Activated gamma-delta T cell (primary cell): ENCODE data around the gene GOLGA5.
A peak's percentile ranks its signal among the peaks of the same experiment; 100 is the strongest.
"Not testable (repeated sequence)": the region's sequence is repeated elsewhere in the genome, so short reads cannot be mapped to it uniquely, and the experiment has no call there.

Experiments
- DNase-seq: peaks from one replicate; lab custom pipeline; 2025; lab: John Stamatoyannopoulos, UW
- total RNA-seq, 2 donors: gene quantifications; one replicate each; lab custom pipeline; 2026; lab: John Stamatoyannopoulos, UW

Gene GOLGA5, protein sequence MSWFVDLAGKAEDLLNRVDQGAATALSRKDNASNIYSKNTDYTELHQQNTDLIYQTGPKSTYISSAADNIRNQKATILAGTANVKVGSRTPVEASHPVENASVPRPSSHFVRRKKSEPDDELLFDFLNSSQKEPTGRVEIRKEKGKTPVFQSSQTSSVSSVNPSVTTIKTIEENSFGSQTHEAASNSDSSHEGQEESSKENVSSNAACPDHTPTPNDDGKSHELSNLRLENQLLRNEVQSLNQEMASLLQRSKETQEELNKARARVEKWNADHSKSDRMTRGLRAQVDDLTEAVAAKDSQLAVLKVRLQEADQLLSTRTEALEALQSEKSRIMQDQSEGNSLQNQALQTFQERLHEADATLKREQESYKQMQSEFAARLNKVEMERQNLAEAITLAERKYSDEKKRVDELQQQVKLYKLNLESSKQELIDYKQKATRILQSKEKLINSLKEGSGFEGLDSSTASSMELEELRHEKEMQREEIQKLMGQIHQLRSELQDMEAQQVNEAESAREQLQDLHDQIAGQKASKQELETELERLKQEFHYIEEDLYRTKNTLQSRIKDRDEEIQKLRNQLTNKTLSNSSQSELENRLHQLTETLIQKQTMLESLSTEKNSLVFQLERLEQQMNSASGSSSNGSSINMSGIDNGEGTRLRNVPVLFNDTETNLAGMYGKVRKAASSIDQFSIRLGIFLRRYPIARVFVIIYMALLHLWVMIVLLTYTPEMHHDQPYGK
- 54.5 to 71.4 reads per million in 2 donors for total RNA-seq

DNA sequence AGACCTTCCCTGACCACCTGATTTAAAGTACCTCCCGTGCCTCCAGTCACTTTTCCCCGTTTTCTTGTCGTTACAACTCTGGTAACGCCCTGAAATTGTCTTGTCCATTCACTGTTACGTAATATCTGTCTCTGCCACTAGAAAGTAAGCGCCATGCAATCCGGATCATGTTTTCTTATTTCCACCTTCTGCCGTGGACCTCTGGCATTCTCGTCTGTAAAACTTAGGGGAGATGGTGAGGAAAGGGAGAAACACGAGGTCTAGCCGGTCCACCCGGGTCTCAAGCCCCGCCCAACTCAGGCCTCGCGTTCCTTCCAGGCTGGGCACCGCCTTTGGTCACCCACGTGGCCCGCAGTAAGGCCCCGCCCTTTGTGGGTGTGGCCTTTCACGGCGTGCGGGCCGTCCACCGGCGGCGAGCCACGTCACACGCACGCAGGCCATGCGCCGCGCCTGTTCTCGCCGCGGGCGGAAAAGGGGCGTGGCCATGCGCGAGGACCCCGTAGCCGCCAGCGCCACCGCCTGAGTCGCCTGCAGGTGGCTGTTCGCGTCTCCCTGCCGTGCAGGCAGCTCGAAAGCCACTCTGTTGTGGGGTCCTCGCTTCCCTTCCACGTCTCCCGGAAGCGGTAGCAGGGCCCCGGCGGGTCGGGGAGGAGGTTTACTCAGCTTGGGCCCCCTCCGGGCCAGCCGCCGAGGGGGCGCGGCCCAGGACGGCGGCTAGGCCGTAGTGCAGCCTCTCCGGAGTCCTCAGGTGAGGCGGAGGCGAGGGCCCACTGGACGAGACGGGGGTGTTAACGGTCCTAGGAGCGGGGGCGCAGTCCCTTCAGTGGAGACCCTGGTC is at the start of gene GOLGA5:
TSS of gene GOLGA5 (plus strand) at position 597 of the 838 bp plus-strand sequence. CDS start 3,133 bp downstream, outside the sequence.
- peak; percentile 98 for DNase-seq

DNA sequence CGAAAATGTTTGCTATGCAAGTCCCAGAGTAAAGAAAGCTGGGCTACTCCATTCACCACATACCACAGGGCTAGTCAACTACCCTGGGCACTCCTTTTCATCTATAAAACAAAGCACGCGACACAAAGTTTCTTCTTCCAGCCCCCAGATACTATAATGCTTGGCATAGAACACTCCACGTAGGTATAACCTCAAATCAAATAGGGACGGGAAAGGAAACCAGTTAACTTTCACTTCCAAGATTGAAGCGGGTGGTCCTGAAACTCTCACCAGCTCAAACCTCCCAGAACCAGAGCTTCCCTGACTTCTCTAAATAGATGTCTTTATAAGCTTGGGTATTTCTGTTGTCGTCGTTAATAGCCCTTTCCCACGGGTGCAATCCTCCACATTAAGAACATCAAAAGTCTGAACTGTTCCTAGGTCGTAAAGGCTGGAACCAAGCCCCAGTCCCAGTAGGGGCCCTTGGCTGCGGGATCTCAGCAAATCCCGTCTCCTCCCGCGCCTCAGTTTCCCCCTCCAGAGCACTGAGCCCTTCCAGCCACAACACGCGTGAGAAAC is 46.3 kb upstream of the GOLGA5 start:
- DNase-seq: no peak

DNA sequence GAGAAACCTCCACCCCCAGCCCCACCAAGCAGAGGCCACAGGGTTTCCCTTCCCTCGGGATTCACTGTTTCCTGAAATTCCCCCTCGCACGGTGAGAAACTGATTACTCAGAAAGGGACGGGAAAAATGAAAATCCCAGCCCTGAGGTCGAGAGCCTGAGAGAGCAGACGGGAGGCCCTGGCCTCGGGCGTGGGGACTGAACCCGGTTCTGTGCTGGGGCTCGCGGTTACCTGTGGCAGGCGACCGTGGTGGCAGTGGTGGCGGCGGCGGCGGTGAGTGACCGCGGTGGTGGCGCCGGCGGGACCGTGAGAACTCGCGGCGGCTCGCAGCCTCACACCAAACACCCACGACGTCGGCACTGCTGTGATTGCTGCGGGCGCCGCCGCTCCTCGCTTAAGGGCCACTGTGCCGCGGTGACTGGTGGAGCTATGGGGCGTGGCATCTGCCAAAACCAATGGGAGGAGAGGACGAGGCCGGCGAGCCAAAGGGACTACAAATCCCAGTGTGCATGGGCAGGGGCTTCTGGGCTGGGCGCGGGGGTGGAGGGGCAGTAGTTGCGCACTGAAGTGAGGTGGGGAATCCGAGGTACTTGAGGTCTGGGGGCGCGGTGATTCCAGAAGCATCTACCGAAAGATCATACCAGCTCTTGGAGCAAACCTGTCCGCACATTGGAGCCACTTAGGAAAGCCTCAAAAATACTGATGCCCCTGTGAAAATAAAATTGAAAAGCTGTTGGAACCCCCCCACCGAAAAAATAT is 45.7 kb upstream of the GOLGA5 start, which contains the start of gene LGMN:
TSS of gene LGMN (minus strand) at position 369 of the 758 bp plus-strand sequence. CDS start 15,841 bp downstream, outside the sequence.
- peak; percentile 45 for DNase-seq

DNA sequence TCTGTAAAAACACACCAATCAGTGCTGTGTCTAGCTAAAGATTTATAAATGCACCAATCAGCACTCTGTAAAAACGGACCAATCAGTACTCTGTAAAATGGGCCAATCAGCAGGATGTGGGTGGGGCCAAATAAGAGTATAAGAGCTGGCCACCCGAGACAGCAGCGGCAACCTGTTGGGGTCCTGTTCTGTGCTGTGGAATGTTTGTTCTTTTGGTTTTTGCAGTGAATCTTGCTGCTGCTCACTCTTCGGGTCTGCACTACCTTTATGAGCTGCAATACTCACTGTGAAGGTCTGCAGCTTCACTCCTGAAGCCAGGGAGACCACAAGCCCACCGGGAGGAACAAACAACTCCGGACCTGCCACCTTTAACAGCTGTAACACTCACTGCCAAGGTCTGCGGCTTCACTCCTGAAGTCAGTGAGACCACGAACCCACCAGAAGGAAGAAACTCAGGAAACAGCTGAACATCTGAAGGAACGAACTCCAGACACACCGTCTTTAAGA is 43.8 kb upstream of the GOLGA5 start:
- DNase-seq: not testable (repeated sequence)

DNA sequence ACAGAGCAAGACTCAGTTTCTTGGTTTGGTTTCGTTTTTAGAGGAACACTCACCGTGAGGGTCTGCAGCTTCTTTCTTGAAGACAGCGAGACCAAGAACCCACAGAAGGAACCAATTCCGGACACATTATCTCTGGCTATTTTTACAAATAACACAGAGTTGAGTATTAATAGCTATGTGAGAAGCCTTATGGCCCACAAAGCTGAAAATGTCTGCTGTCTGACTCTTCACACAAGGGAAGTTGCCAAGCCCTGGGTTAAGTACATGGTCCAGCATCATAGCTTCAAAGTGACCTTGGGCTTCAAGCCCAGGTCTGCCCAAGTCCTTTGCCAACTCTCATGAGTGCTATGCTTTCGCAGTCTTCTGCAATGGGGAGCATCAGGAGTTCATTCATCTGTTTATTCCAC is 43.1 kb upstream of the GOLGA5 start:
- DNase-seq: no peak

DNA sequence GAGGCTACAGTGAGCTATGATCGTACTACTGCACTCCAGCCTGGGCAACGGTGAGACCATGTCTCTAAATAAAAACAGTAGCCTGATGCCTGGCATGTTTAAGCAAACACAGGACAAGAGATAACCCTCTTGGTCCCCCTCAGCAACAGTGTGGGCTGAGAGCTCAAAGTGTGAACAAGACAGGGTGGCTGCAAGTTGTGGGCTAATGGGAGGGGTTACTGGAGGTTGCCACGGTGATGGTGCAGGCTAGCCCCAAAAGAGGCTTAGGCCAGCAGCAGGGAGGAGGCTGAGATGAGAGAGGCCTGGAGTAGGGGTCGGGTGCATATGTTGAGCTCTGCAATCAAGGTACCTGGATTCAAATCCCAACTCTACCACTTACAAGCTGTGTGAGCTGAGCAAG is 42.3 kb upstream of the GOLGA5 start:
- no peak for DNase-seq

DNA sequence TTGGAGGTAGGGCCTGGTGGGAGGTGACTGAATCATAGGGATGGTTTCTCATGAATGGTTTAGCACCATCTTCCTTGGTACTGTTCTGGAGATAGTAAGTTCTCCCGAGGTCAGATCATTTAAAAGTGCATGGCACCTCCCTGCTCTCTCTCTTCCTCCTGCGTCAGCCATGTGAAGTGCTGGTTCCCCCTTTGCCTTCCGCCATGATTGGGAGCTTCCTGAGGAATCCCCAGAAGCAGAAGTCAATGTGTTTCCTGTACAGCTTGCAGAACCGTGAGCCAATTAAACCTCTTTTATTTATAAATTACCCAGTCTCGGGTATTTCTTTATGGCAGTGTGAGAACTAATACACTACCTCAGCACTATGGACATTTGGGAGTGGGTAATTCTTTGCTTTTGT is 40.9 kb upstream of the GOLGA5 start:
- DNase-seq: no peak

DNA sequence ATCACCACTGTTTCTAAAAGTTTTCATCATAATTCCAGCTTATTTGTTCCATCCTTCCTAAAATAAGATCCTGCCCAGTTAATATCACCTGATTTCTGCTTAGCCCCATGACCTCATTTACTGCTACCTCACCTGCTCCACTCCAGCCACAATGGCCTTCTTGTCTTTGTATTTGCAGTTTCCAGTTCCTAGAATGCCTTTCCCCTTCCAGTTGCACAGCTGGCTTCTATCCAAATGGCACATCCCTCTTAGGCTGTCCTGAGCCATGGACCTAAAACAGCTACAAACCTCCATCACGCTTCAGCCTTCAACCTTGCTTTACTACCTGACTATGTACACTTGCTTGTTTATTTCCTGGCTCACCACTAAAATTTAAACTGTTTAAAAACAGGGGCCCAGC is 39.1 kb upstream of the GOLGA5 start:
- DNase-seq: no peak

DNA sequence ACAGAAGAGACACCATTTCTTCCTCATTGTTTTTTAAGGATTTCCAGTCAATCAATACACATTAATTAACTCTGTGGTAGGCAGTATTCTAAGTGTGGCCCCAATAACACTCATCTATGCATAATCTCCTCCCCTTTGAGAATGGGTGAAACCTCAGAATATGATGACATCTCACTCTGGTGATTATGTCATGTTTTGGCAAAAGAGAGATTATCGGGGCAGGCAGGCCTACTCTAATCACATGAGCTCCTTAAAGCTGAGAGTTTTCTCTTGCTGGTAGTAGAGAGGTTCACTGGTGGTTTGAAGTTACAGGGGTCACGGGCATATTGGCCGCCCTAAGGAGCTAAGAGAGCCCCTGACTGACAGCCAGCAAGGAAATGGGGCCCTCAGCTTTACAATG is 38.6 kb upstream of the GOLGA5 start:
- no peak for DNase-seq

DNA sequence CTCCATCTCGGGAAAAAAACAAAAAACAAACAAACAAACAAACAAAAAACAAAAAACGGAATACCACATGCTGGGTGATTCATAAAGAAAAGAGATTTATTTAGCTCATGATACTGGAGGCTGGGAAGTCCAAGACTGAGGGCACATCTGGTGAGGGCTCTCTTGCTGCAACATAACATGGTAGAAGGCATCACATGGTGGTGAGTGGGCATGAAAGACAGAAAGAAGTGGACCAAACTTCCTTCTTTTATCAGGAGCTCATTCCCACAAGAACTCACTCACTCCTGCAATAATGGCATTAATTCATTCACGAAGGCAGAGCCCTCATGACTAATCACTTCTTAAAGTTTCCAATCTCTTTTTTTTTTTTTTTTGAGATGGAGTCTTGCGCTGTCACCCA is 37.7 kb upstream of the GOLGA5 start:
- no peak for DNase-seq

DNA sequence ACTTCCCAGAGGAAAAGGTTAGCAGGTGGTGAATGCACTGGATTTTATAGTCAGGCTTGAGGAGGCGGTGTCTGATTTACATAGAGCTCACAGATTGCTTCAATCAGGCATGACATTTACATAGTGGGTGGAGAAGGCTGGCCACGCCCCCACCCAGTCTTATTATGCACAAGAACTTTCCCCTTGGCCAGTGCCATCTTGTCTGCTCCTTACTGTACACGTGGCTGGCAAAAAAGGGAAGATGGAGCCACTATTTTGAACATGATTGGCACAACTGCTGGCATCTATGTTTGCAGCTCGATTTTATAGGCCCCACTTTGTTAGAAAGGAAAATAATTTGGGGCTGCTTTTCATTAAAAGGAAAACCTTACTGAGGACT is 34.8 kb upstream of the GOLGA5 start:
- DNase-seq: no peak

DNA sequence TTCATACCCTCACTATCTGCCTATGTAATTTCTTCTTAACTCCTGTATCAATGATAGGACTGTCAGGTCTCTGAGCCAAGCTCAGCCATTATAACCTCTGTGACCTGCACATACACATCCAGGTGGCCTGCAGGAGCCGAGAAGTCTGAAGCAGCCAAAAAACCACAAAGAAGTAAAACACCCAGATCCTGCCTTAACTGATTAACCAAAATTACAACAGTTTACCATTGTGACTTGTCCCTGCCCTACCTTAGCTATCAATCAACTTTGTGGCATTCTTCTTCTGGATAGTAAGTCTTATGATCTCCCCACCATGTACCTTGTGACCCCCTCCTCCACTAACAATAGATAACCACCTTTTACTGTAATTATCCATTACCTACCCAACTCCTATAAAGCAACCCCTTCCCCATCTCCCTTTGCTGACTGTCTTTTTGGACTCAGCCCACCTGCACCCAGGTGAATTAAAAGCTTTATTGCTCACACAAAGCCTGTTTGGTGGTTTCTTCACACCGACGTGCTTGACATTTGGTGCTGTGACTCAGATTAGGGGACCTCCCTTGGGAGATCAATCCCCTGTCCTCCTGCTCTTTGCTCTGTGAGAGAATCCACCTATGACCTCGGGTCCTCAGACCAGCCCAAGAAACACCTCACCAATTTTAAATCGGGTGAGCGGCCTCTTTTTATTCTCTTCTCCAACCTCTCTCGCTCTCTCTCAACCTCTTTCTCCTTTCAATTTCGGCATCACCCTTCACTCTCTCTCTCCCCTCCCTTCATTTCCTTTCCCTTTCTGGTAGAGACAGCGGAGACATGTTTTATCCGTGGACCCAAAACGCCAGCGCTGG is 34.2 kb upstream of the GOLGA5 start:
- DNase-seq: no peak

DNA sequence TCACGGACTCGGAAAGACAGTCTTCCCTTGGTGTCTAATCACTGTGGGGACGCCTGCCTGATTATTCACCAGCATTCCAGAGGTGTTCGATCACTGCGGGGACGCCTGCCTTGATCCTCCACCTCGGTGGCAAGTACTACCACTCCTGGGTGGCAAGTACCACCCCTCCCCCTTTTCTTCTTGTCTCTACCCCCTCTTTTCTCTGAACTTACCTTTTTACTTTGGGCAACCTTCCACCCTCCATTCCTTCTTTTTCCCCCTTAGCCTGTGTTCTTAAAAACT is 33.6 kb upstream of the GOLGA5 start:
- no peak for DNase-seq

DNA sequence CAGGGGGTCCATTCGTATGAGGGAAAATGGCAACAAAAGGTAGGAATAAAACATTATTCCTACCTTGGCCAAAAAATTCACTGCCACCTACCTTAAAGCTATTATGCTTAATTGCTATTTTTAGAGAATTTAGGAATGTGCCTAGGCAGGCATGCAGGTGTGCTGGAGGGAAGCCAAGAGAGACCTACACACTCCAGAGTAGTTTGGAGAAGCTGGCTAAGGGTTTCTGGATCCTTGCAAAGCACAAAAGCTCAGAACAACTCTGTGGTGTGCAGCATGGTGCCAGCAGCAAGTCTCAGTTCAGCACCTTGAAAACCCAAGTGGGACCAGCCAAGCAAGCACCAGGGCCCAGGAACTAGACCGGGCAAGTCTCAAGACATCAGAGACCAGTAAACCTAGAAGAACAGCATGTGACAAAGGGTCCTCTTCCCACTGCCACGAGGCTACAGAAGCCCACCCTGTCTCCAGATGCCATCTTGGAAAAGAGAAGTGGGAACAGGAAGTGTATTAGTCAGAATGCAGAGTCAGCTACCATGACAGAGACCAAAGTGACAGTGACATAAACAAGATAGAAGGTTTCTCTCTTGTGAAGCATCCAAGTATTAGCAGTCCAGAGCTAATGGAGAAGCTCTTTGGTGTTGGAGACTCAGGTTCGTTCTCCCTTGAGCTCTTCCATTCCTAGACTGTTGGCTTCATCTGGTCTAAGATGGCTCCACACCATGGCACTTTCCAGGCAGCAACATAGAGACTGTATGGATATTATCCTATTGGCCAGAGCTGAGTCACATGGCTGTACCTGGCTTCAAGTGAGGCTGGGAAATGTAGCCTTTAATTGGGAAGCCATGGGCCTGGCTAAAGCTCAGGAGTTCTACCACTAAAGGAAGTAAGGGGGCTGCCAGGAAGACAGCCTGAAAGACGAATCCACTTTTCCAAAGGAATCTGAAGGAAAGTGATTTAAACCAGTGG is 30.2 kb upstream of the GOLGA5 start:
- not testable (repeated sequence) for DNase-seq

DNA sequence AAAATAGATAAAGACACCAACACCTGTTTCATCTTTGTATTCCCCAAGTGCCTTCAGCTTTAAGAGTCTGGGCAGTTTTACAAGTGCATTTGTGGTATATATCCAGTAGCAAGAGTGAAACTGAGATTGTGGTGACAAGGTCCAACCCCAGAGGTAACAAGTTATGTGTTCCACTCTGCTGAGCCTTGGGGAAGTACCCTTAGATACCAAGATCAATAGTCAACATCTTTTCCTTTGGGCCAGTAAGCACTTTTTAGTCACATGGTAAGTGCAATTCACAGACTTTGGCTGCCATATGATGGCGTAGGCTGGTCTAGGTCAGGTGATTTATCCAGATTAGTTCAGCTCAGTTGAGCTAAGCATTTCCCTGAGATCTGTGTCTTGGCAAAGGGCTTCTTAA is 25.9 kb upstream of the GOLGA5 start:
- not testable (repeated sequence) for DNase-seq

DNA sequence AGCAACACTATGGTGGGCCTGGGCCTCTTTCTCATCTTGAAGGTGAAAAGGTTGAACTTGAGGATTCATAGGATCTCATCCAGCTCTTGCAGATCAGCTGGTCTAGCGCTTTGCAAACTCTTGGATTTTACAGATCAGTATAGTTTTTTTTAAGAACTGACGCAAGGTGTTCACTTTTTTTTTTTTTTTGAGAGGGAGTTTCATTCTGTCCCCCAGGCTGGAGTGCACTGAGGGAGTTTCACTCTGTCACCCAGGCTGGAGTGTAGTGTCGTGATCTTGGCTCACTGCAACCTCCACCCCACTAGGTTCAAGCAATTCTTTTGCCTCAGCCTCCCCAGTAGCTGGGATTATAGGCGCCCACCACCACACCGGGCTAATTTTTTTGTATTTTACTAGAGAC is 25.3 kb upstream of the GOLGA5 start:
- DNase-seq: no peak

DNA sequence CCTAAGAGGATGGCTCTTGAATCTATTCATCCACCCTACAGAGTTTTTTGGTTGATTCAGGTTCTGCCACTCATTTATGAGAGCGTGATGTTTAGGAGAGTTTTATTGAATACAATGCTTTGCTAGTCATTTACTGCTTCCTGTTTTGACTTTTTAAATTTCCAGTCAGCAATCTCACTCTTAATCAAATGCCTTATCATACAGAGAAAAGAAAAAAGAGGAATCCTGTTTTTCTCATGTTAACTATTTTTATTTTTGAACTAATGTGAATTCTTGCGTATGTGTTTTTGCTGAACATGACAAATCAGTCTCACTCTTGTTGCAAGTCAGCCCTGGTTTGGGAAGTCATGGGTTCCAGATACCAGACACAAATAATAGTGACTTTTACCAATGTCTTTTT is 23.6 kb upstream of the GOLGA5 start:
- no peak for DNase-seq

DNA sequence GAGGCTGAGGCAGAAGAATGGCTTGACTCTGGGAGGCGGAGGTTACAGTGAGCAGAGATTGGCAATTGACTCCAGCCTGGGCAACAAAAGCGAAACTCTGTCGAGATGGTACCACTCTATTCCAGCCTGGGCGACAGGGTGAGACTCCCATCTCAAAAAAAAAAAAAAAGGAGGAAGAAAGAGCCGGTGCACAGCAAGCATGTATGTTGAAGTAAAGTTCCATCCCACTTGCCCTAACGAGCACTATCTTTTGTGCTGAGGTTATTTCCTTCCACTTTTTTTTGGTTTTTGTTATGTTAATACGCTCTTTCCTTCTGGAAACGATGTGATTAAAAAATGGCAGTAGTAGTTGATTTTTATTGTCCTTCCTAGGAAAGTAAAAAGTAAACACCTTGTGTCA is 19.5 kb upstream of the GOLGA5 start:
- no peak for DNase-seq

DNA sequence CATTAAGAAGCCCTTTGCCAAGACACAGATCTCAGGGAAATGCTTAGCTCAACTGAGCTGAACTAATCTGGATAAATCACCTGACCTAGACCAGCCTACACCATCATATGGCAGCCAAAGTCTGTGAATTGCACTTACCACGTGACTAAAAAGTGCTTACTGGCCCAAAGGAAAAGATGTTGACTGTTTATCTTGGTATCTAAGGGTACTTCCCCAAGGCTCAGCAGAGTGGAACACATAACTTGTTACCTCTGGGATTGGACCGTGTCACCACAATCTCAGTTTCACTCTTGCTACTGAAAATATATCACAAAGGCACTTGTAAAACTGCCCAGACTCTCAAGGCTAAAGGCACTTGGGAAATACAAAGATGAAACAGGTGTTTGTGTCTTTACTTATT is 18.8 kb upstream of the GOLGA5 start:
- not testable (repeated sequence) for DNase-seq
